Measurements from ENCODE around the gene GRB10. TPM values are rescaled to one million over a fixed set of nuclear protein-coding genes. Genes with fewer than 3 reads are reported as not detected.

Gene GRB10
- polyA plus RNA-seq, 6 donors from 2014 or later, result 0.24 TPM; not detected in 5

DNA sequence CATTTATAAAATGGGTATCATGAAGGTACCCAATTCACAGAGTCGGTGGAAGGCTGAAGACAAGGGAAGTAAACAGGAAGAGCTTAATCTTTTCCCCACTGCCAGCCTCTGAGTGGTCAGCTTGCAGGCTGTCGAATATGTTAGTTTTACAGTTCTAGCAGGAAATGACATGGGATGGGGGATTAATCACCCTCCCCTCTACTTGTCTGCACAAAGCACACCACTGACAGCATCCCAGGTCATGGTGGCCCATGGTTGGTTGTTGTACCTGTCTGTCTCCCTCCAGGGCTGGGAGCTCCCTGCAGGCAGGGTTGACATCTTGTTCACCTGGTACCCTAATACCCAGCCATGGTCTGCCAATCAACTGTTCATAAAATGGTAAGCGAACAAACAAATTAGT, 55.6 kb downstream of the GRB10 start:
- Mint-ChIP-seq H3K27ac (no peak overlapping the region), H3K27me3 (peaks cover 0 to 5% (median 0%) of the 10 kb centered on the region in 3 donors)

DNA sequence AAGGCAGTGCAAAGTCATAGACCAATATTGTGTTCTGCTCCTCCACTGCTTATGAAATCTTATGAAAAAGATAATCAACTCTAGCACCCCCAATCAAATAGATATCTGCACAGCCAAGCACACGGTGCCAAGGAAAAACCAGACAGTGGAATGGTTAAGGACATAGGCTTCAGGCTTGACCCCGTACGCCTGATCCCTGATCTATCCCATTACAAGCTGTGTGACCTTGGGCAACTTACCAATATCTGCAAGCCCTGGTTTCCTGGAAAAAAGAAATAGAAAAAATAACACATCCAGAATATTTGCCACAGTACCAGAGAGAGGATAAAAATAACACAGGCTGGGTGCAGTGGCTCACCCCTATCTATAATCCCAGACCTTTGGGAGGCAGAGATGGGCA, 56.9 kb downstream of the GRB10 start:
- DNase-seq (no peak), ATAC-seq (ENCODE audit: low read depth in 2 of 2) (no peak)
- Mint-ChIP-seq H3K27me3 (peaks cover 0 to 7% (median 5%) of the 10 kb centered on the region in 3 donors), H3K36me3 (no peaks in the 10 kb centered on the region), H3K4me3 (peak overlapping the region in 1 of 8 donors; percentile 29), H3K9me3 (no peaks in the 10 kb centered on the region), H3K4me1 (peaks cover 0 to 2% (median 0%) of the 10 kb centered on the region in 3 donors), H3K27ac (no peak overlapping the region)

More for the DNA sequence above, 55.6 kb downstream of the GRB10 start:
- no peaks in the 10 kb centered on the region for H3K9me3 Mint-ChIP-seq
- DNase-seq (no peak), ATAC-seq (ENCODE audit: low read depth in 2 of 2) (no peak)
- H3K4me1 Mint-ChIP-seq, result peaks cover 0 to 2% (median 0%) of the 10 kb centered on the region in 3 donors
- H3K4me3 Mint-ChIP-seq, result no peak overlapping the region
- H3K36me3 Mint-ChIP-seq, result no peaks in the 10 kb centered on the region

DNA sequence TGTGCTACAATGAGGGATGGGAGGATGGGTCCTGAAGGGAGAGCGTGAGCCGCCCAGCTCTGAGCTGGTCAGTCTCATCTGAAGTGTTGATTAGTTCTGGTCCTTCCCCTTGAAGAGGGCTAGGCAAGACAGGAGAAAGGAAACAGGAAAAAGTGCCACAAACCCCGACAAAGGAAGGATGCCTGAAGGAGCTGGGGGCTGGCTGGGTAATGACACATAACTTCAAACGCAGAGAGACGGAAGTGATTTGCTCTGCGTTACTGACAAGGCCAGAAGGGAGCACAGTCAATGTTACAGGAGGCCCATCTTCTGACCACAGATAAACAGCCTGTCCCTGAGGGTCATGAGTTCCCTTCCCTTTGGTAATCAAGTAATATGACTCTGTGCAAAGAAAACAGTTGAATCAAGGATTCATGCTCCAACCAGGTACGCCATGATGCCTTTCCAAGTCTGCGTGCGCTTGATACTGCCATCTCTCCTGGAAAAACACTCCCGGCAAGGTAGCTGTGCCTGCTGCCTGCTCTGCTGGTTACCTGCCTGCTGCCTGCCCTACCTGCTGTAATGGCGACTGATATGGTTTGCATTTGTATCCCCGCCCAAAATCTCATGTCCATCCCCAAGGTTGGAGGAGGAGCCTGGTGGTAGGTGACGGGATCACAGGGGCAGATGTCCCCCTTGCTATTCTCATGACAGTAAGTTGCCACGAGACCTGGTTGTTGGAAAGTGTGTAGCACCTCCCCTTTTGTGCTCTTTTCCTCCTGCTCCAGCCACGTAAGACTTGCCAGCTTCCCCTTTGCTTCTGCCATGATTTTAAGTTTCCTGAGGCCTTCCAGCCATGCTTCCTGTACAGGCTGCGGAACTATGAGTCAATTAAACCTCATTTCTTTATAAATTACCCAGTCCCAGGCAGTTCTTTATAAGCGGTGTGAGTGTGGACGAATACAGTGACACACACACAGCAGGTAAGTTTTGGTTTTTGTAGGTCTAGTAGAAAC, 57.9 kb downstream of the GRB10 start:
- H3K36me3 Mint-ChIP-seq, result no peaks in the 10 kb centered on the region
- H3K4me3 Mint-ChIP-seq, result no peak overlapping the region
- DNase-seq (no peak), ATAC-seq (ENCODE audit: low read depth in 2 of 2) (no peak)
- H3K9me3 Mint-ChIP-seq, result no peaks in the 10 kb centered on the region
- H3K27ac Mint-ChIP-seq, result peak overlapping the region in 2 of 6 donors; percentile 7 to 12
- H3K27me3 Mint-ChIP-seq, result peaks cover 0 to 7% (median 4%) of the 10 kb centered on the region in 3 donors
- peaks cover 0 to 2% (median 0%) of the 10 kb centered on the region in 3 donors for H3K4me1 Mint-ChIP-seq

DNA sequence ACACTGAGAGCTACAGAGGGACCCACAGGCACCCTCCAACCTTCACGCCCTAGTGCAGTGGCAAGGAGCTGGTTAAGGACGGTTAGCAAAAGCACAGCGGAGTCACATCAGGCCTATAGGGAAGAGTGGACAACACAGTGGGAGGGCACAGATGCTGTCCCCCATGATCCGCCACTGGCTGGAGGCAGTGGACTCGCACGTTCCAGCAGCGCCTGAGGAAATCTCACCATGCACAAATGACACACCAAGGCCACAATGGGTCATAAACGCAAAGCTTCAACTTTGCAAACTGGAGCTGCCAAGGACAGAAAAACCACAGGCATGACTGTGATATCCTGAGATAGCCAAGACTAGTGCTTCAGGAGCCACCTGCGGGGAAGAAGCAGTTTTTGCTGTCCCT, 58.8 kb downstream of the GRB10 start:
- no peak for ATAC-seq (ENCODE audit: low read depth in 2 of 2)
- H3K27me3 Mint-ChIP-seq, result peaks cover 0 to 7% (median 0%) of the 10 kb centered on the region in 3 donors

DNA sequence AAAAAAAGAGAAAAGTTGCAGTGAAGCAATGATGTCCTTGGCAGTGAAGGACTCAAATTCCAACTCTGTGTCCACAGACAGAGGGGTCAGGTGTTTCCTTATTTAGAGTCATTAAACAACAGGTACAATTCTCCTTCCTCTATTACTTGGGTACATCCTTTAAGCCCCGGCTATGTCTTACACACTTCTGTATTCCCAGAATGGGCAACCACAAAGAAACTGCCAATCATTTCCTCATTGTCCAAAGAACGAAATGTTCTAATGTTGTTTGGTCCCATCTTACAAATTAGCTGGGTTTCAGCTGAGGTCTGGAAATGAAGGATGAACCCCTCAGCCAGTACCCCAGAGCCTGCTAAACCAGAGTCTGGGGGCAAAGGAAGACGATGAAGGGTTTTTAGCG, 59.5 kb downstream of the GRB10 start:
- Mint-ChIP-seq H3K27me3 (peaks cover 0 to 7% (median 0%) of the 10 kb centered on the region in 3 donors), H3K4me3 (no peak overlapping the region), H3K36me3 (no peaks in the 10 kb centered on the region), H3K4me1 (peaks cover 0 to 2% (median 0%) of the 10 kb centered on the region in 3 donors), H3K9me3 (no peaks in the 10 kb centered on the region), H3K27ac (no peak overlapping the region)
- ATAC-seq (ENCODE audit: low read depth in 2 of 2) (no peak), DNase-seq (no peak)

More for the DNA sequence above, 58.8 kb downstream of the GRB10 start:
- Mint-ChIP-seq H3K27ac (no peak overlapping the region), H3K4me3 (no peak overlapping the region), H3K4me1 (peaks cover 0 to 2% (median 0%) of the 10 kb centered on the region in 3 donors), H3K36me3 (no peaks in the 10 kb centered on the region), H3K9me3 (no peaks in the 10 kb centered on the region)
- no peak for DNase-seq

DNA sequence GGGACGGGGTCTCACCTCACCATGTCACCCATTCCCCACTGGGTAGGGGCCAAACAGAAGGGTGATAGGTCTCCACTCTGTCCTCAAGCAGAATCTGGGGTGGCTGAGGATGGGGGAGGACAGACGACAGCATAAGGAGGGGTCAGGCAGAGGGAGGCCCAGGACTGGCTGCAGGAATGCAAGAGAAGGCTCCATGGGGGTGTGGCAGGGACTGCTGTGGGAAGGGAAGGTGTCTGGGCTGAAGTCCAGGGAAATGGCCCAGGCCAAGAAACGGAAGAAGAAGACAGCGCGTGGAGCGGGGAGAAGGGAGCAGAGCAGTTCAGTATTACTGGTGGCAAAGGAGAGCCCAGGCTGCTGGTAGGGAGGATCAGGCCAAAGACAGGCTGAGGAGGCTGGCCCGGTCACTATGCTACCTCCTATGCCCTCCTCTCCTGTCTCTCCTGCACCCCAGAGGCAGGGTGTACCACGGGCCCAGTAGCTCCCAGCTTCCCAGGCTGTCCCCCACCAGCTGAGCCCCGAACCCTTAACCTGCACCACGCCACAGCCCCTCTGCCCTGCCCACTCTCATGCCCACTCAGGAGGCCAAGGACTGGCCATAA, 60.9 kb downstream of the GRB10 start:
- no peak for ATAC-seq (ENCODE audit: low read depth in 2 of 2)
- Mint-ChIP-seq H3K27ac (no peak overlapping the region), H3K4me3 (no peak overlapping the region), H3K4me1 (peaks cover 0 to 2% (median 0%) of the 10 kb centered on the region in 3 donors), H3K27me3 (peaks cover 0 to 7% (median 0%) of the 10 kb centered on the region in 3 donors), H3K36me3 (no peaks in the 10 kb centered on the region), H3K9me3 (no peaks in the 10 kb centered on the region)
- no peak for DNase-seq

DNA sequence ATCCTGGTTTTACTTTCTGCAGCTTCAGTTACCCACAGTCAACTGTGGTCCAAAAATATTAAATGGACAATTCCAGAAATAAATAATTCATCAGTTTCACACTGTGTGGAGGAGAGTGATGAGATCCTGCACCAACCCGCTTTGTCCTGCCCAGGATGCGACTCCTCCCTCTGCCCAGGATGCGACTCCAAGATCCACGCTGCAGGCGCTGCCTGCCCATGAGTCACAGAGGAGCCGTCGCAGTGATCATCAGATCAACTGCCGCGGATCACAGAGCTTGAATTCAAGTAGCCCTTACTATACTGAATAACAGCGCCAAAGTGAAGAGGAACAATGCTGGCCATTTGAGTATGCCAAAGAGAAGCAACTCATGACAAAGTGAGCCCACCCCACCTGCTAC, 61.5 kb downstream of the GRB10 start:
- no peak for ATAC-seq (ENCODE audit: low read depth in 2 of 2)
- no peak for DNase-seq
- Mint-ChIP-seq H3K4me3 (no peak overlapping the region), H3K9me3 (no peaks in the 10 kb centered on the region), H3K27me3 (peaks cover 0 to 7% (median 0%) of the 10 kb centered on the region in 3 donors), H3K36me3 (no peaks in the 10 kb centered on the region), H3K4me1 (peaks cover 0 to 2% (median 0%) of the 10 kb centered on the region in 3 donors), H3K27ac (no peak overlapping the region)

DNA sequence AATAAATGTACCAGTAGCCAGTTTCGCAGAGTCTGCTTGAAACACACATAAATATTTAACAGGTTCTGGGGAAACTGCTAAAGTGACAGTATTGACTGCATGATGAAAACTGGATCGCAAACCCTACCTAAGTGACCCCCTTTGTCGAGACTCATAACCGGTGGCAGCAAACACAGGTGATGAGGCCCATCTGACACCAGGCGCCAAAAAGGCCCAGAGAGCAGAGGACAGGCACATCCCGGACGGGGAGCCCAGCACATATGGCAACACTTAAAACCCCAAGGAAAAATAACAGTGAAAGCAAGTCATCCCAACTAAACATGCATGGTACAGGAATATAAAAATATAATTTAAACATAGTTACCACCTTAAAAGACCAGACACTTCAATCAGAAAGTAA, 62.4 kb downstream of the GRB10 start:
- DNase-seq (no peak), ATAC-seq (ENCODE audit: low read depth in 2 of 2) (no peak)
- Mint-ChIP-seq H3K4me1 (peaks cover 0 to 2% (median 0%) of the 10 kb centered on the region in 3 donors), H3K27ac (no peak overlapping the region), H3K9me3 (no peaks in the 10 kb centered on the region), H3K4me3 (no peak overlapping the region), H3K36me3 (no peaks in the 10 kb centered on the region), H3K27me3 (peaks cover 0 to 7% (median 5%) of the 10 kb centered on the region in 3 donors)

DNA sequence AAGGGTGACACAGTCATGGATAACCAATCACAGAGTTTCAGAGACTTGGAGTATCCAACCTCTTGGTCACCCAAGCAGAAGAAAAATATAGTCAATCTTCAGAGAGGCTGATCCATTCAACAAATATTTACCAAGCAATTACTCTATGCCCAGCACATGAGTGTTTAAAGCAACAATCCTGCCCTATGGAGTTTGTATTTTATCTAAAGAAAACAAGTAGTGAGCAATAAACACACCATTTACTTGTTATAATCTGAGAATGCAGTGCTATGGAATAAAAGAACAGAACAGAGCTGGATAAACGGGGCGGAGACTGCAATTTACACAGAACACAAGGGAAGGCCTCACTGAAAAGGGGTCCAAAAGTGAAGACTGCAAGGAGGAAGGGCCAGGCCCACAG, 63.8 kb downstream of the GRB10 start:
- DNase-seq (no peak), ATAC-seq (ENCODE audit: low read depth in 2 of 2) (no peak)
- peaks cover 0 to 3% of the 10 kb centered on the region in 2 donors for H3K36me3 Mint-ChIP-seq
- no peak overlapping the region for H3K4me3 Mint-ChIP-seq
- H3K4me1 Mint-ChIP-seq, result no peaks in the 10 kb centered on the region
- H3K9me3 Mint-ChIP-seq, result peaks cover 0 to 2% (median 0%) of the 10 kb centered on the region in 7 donors
- H3K27ac Mint-ChIP-seq, result peak overlapping the region in 1 of 6 donors; percentile 49
- H3K27me3 Mint-ChIP-seq, result peaks cover 0 to 11% (median 5%) of the 10 kb centered on the region in 3 donors

DNA sequence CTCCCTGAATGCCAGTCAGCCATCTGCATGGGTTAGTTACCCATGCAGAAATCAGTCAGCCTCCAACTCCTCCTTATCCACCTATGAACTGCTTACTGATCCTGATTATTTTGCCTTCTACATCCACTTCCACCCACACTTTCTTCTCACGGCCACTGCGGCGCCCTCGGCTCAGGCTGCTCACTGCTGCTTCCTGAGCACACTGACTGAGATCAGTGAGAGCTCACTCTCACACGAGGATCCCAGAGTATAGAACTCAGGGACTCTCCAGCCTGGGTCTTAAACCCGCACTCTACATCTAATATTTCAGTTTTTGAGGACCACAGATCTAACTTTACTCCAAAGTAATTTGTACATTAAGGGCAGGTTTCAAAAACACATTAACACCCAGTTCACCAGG, 64.4 kb downstream of the GRB10 start:
- Mint-ChIP-seq H3K4me1 (no peaks in the 10 kb centered on the region), H3K27me3 (peaks cover 4 to 16% (median 5%) of the 10 kb centered on the region in 3 donors), H3K4me3 (no peak overlapping the region), H3K36me3 (peaks cover 0 to 9% of the 10 kb centered on the region in 2 donors), H3K9me3 (peaks cover 0 to 7% (median 0%) of the 10 kb centered on the region in 7 donors), H3K27ac (no peak overlapping the region)
- no peak for ATAC-seq (ENCODE audit: low read depth in 2 of 2)
- DNase-seq, result no peak

DNA sequence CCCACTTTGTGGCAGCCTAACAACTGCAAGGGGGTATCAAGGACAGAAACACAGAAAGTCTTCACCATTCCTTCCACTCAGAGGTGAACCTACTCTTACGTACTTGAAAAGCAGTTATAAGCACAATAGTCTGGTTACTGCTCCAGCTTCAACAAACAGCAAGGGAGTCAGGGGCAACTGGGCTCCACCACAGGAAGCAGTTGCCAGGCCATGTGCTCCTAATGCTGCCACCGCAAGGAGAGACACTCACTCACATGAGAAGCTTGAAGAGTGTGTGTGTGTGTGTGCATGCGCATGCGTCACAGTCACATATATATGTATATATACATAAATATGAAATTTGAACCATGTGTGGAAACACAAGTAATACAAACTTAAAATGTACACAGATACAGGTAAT, 65.5 kb downstream of the GRB10 start:
- H3K4me3 Mint-ChIP-seq, result no peak overlapping the region
- no peaks in the 10 kb centered on the region for H3K4me1 Mint-ChIP-seq
- H3K9me3 Mint-ChIP-seq, result peaks cover 0 to 10% (median 0%) of the 10 kb centered on the region in 7 donors
- peak overlapping the region in 2 of 6 donors; percentile 38 to 46 for H3K27ac Mint-ChIP-seq
- DNase-seq (no peak), ATAC-seq (ENCODE audit: low read depth in 2 of 2) (no peak)
- peaks cover 0 to 13% of the 10 kb centered on the region in 2 donors for H3K36me3 Mint-ChIP-seq
- H3K27me3 Mint-ChIP-seq, result peaks cover 4 to 21% (median 5%) of the 10 kb centered on the region in 3 donors

DNA sequence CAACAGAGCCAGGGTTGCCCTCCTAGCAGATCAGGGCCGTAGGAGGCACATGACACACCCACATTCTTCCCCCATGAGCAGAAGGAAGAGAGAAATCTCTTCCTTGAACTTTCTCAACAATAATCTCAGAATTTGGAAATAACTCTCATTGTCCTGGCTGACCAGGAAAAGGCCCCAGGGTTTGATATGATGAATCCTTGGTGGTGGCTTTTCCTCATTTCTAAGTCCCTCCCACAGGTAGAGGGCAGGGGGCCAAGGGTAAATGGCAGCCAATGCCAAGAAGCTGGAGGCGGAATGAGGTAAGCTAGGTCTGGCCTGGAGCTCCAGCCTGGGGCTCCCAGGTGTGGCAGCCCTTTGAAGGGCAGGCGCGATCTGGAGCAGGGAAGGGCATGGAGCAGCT, 67.8 kb downstream of the GRB10 start:
- no peak for ATAC-seq (ENCODE audit: low read depth in 2 of 2)
- no peak overlapping the region for H3K4me3 Mint-ChIP-seq

DNA sequence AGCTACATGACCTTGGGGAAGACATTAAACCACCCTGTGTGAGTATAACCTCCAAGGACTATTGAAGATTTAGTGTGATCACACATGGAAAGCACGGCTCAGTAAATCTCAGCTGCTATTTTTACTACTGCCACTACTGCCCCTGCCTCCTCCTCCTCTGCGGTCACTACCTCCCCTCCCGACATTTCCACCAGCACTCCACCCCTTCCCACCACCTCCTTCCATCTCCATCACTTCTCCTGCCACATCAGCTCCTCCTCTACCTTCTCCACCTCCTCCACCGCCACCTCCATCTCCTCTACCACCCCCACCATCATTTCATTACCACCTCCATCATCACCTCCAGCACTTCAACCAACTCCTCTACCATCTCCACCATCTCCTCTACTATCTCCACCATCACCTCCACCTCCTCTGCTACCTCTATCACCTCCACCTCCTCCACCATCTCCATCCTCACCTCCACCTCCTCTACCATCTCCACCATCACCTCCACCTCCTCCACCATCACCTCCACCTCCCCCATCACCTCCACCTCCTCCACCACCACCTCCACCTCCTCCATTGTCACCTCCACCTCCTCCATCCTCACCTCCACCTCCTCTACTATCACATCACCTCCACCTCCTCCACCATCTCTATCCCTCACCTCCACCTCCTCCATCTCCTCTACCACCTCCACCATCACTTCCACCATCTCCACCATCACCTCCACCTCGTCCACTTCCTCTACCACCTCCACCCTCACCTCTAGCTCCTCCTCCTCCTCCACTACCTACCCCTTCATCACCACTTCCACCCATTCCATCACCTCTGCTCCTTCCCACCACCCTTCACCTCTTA, 69.4 kb downstream of the GRB10 start:
- H3K4me1 Mint-ChIP-seq, result no peaks in the 10 kb centered on the region
- no peak overlapping the region for H3K4me3 Mint-ChIP-seq
- H3K27me3 Mint-ChIP-seq, result peaks cover 4 to 24% (median 5%) of the 10 kb centered on the region in 3 donors
- ATAC-seq (ENCODE audit: low read depth in 2 of 2), result no peak
- H3K27ac Mint-ChIP-seq, result peak overlapping the region in 1 of 6 donors; percentile 2
- DNase-seq, result no peak
- peaks cover 0 to 10% (median 0%) of the 10 kb centered on the region in 7 donors for H3K9me3 Mint-ChIP-seq
- H3K36me3 Mint-ChIP-seq, result peaks cover 0 to 13% of the 10 kb centered on the region in 2 donors

More for the DNA sequence above, 67.8 kb downstream of the GRB10 start:
- H3K27me3 Mint-ChIP-seq, result peaks cover 4 to 20% (median 5%) of the 10 kb centered on the region in 3 donors
- H3K27ac Mint-ChIP-seq, result no peak overlapping the region
- peaks cover 0 to 13% of the 10 kb centered on the region in 2 donors for H3K36me3 Mint-ChIP-seq
- peaks cover 0 to 10% (median 0%) of the 10 kb centered on the region in 7 donors for H3K9me3 Mint-ChIP-seq
- DNase-seq, result no peak
- H3K4me1 Mint-ChIP-seq, result no peaks in the 10 kb centered on the region

Data from naive B cell (primary cell).